HepG2 (cell line): Measurements from ENCODE around the gene MAP1LC3B. TPM values are rescaled to one million over a fixed set of nuclear protein-coding genes. Genes with fewer than 3 reads are reported as not detected.

Source experiments
- AKAP8 ChIP-seq: sonication (generic); formaldehyde crosslinking; IDR thresholded peaks from 2 replicates; pipeline ENCODE4 v1.5.1; 2020; ENCODE audit warnings: mild to moderate bottlenecking, missing genetic modification reagents
- CCAR2 ChIP-seq: fragments of 200-400 bp; formaldehyde crosslinking; optimal IDR thresholded peaks from 2 replicates; pipeline ENCODE3; 2018; ENCODE audit warnings: low read depth, mild to moderate bottlenecking, low read length, moderate library complexity
- DNMT1 ChIP-seq: sonication (generic); formaldehyde crosslinking; IDR thresholded peaks from 2 replicates; pipeline ENCODE4 v1.5.1; 2020; ENCODE audit warnings: mild to moderate bottlenecking, missing genetic modification reagents
- EEA1 ChIP-seq: sonication (generic); formaldehyde crosslinking; IDR thresholded peaks from 2 replicates; pipeline ENCODE4 v1.5.1; 2020; ENCODE audit warnings: mild to moderate bottlenecking, missing genetic modification reagents, borderline replicate concordance
- EHMT2 ChIP-seq: fragments of 200-600 bp; sonication (generic); IDR thresholded peaks from 2 replicates; pipeline ENCODE4 v1.7.0; 2017; ENCODE audit warnings: antibody characterized with exemption, low read depth, low read length, borderline replicate concordance
- FOSL1 ChIP-seq: sonication (generic); formaldehyde crosslinking; IDR thresholded peaks from 2 replicates; pipeline ENCODE4 v1.9.0; 2021; ENCODE audit warnings: missing genetic modification reagents, borderline replicate concordance
- FOXA3 ChIP-seq: IDR thresholded peaks from 2 replicates; pipeline ENCODE4 v1.6.1; 2016; ENCODE audit warnings: missing genetic modification reagents, missing compliant biosample characterization
- GZF1 ChIP-seq: sonication (generic); formaldehyde crosslinking; IDR thresholded peaks from 2 replicates; pipeline ENCODE4 v1.5.1; 2020; ENCODE audit warnings: mild to moderate bottlenecking, missing genetic modification reagents
- MATR3 ChIP-seq: sonication (generic); formaldehyde crosslinking; IDR thresholded peaks from 2 replicates; pipeline ENCODE4 v1.4.0; 2020; ENCODE audit warnings: missing genetic modification reagents
- MLLT10 ChIP-seq: sonication (generic); formaldehyde crosslinking; IDR thresholded peaks from 2 replicates; pipeline ENCODE4 v1.4.0; 2020; ENCODE audit warnings: missing genetic modification reagents
- NCOA5 ChIP-seq: sonication (generic); formaldehyde crosslinking; IDR thresholded peaks from 2 replicates; pipeline ENCODE4 v1.4.0; 2020; ENCODE audit warnings: missing genetic modification reagents
- NFKBIZ ChIP-seq: IDR thresholded peaks from 2 replicates; pipeline ENCODE4 v1.6.1; 2018; ENCODE audit warnings: missing genetic modification reagents, missing compliant biosample characterization
- PITX1 ChIP-seq: sonication (generic); formaldehyde crosslinking; IDR thresholded peaks from 2 replicates; pipeline ENCODE4 v1.5.1; 2020; ENCODE audit warnings: mild to moderate bottlenecking, missing genetic modification reagents
- SIN3A ChIP-seq: IDR thresholded peaks from 2 replicates; pipeline ENCODE4 v1.6.1; 2011; ENCODE audit warnings: low read depth, mild to moderate bottlenecking, control low read depth, low read length, borderline replicate concordance
- TGIF2 ChIP-seq: IDR thresholded peaks from 2 replicates; pipeline ENCODE4 v1.6.1; 2016; ENCODE audit warnings: control low read depth, missing compliant biosample characterization
- ZBTB42 ChIP-seq: sonication (generic); formaldehyde crosslinking; IDR thresholded peaks from 2 replicates; pipeline ENCODE4 v1.5.0; 2020; ENCODE audit warnings: mild to moderate bottlenecking, missing genetic modification reagents
- ZNF207 ChIP-seq: fragments of 450-650 bp; IDR thresholded peaks from 2 replicates; pipeline ENCODE4 v1.6.1; 2016; ENCODE audit warnings: antibody characterized with exemption, borderline replicate concordance
- ZNF543 ChIP-seq: sonication (generic); formaldehyde crosslinking; IDR thresholded peaks from 2 replicates; pipeline ENCODE4 v1.4.0; 2020; ENCODE audit warnings: mild to moderate bottlenecking, missing genetic modification reagents
- ZNF552 ChIP-seq: sonication (generic); formaldehyde crosslinking; IDR thresholded peaks from 2 replicates; pipeline ENCODE4 v1.9.0; 2022; ENCODE audit warnings: missing genetic modification reagents, mild to moderate bottlenecking, borderline replicate concordance
- ZNF577 ChIP-seq: sonication (generic); formaldehyde crosslinking; IDR thresholded peaks from 2 replicates; pipeline ENCODE4 v1.4.0; 2020; ENCODE audit warnings: mild to moderate bottlenecking, low read depth, missing genetic modification reagents, borderline replicate concordance
- polyA plus RNA-seq, 8 experiments: library from polyadenylated mRNA; depleted of rRNA in 3 of 8; stranded (reverse) in 7 of 8; unstranded in 1 of 8; fragments of >200 nt; fragmentation: Illumina TruSeq in 4 of 8; extraction: Trizol in 4 of 8; gene quantifications; 2 replicates each; pipeline versions ENCODE4 v1.2.1 to v1.2.3, GENCODE V29; 2011 to 2016; ENCODE audit warnings: low read depth in 4 of 8, missing spikeins in 1 of 8, mixed read lengths in 1 of 8; ENCODE audit not compliant: insufficient read depth in 1 of 8
- total RNA-seq, 5 experiments: library from RNA; depleted of rRNA; stranded (reverse); fragments of >200 nt; fragmentation: Illumina TruSeq; extraction: Trizol; gene quantifications; 2 replicates each; pipeline ENCODE4 v1.2.3, GENCODE V29; 2016; ENCODE audit warnings: low read depth in 1 of 5
- TF ChIP-seq, protein P1 (sequence below): sonication (generic); formaldehyde crosslinking; IDR thresholded peaks from 2 replicates; pipeline ENCODE4 v1.8.0; 2022; ENCODE audit warnings: mild to moderate bottlenecking, missing genetic modification reagents, moderate library complexity
- TF ChIP-seq, protein P2 (sequence below): sonication (generic); formaldehyde crosslinking; IDR thresholded peaks from 2 replicates; pipeline ENCODE4 v1.4.0; 2020; ENCODE audit warnings: mild to moderate bottlenecking, missing genetic modification reagents
- TF ChIP-seq, protein P3 (sequence below): sonication (generic); formaldehyde crosslinking; IDR thresholded peaks from 2 replicates; pipeline ENCODE4 v1.4.0; 2020; ENCODE audit warnings: low read depth, missing genetic modification reagents
- TF ChIP-seq, protein P4 (sequence below): sonication (generic); formaldehyde crosslinking; IDR thresholded peaks from 2 replicates; pipeline ENCODE4 v1.5.0; 2020; ENCODE audit warnings: mild to moderate bottlenecking, missing genetic modification reagents, borderline replicate concordance

The MAP1LC3B gene
- total and polyA plus RNA-seq, 2 of the 13 experiments (the other 11 are each of a cell fraction or from before 2014, with no cell fraction given), result 15.7 to 37.4 TPM

DNA sequence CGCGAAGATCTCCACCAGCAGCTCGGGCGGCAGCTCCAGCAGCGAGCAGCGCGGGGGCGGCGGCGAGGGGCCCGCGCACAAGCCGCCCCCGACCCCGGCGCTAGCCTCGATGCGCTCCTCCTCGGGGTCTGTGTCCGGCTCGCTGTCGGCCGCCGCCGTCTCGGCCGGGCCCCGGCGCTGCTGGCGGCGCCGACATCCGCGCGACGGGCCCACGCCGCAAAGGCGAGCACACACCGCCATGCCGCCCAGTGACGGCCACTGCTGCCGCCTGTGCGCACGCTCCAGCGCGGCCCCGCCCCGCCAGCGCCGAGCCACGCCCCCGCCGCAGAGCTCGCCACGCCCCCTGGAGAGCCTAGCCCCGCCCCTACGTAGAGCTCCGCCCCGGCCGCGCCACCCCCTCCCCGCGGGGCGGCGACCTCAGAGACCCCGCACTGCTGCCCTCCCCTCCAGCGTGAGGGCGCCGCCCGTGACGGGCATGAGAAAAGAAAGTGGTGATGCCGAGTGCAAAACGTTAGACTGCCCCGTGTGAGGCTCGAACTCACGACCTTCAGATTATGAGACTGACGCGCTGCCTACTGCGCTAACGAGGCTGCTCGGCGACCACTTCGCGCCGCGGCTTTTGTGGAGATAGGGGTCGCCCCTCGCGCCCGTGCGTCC lies 8.5 kb upstream of the MAP1LC3B start, which contains the start of gene FBXO31 (continued):
- TF ChIP-seq, protein P1, sequence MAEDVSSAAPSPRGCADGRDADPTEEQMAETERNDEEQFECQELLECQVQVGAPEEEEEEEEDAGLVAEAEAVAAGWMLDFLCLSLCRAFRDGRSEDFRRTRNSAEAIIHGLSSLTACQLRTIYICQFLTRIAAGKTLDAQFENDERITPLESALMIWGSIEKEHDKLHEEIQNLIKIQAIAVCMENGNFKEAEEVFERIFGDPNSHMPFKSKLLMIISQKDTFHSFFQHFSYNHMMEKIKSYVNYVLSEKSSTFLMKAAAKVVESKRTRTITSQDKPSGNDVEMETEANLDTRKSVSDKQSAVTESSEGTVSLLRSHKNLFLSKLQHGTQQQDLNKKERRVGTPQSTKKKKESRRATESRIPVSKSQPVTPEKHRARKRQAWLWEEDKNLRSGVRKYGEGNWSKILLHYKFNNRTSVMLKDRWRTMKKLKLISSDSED, result no peak; the same call in 1 of the 2 replicates
- TF ChIP-seq MATR3 (CRISPR knock-in tag), result no peak
- TF ChIP-seq AKAP8, result peak; percentile 96
- no peak for TF ChIP-seq FOSL1 (CRISPR knock-in tag)
- no peak; the same call in 1 of the 2 replicates for TF ChIP-seq SIN3A
- TF ChIP-seq, protein P2, sequence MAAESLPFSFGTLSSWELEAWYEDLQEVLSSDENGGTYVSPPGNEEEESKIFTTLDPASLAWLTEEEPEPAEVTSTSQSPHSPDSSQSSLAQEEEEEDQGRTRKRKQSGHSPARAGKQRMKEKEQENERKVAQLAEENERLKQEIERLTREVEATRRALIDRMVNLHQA (CRISPR knock-in tag), result no peak
- TF ChIP-seq, protein P3, sequence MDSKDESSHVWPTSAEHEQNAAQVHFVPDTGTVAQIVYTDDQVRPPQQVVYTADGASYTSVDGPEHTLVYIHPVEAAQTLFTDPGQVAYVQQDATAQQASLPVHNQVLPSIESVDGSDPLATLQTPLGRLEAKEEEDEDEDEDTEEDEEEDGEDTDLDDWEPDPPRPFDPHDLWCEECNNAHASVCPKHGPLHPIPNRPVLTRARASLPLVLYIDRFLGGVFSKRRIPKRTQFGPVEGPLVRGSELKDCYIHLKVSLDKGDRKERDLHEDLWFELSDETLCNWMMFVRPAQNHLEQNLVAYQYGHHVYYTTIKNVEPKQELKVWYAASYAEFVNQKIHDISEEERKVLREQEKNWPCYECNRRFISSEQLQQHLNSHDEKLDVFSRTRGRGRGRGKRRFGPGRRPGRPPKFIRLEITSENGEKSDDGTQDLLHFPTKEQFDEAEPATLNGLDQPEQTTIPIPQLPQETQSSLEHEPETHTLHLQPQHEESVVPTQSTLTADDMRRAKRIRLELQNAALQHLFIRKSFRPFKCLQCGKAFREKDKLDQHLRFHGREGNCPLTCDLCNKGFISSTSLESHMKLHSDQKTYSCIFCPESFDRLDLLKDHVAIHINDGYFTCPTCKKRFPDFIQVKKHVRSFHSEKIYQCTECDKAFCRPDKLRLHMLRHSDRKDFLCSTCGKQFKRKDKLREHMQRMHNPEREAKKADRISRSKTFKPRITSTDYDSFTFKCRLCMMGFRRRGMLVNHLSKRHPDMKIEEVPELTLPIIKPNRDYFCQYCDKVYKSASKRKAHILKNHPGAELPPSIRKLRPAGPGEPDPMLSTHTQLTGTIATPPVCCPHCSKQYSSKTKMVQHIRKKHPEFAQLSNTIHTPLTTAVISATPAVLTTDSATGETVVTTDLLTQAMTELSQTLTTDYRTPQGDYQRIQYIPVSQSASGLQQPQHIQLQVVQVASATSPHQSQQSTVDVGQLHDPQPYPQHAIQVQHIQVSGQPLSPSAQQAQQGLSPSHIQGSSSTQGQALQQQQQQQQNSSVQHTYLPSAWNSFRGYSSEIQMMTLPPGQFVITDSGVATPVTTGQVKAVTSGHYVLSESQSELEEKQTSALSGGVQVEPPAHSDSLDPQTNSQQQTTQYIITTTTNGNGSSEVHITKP (CRISPR knock-in tag), result peak; percentile 79
- peak; percentile 88 for TF ChIP-seq PITX1 (CRISPR knock-in tag)
- TF ChIP-seq NFKBIZ (CRISPR knock-in tag), result 0 out of 2 replicates have a peak, but pooled peaks have one; percentile 25
- TF ChIP-seq EHMT2, result no peak
- TF ChIP-seq, protein P4, sequence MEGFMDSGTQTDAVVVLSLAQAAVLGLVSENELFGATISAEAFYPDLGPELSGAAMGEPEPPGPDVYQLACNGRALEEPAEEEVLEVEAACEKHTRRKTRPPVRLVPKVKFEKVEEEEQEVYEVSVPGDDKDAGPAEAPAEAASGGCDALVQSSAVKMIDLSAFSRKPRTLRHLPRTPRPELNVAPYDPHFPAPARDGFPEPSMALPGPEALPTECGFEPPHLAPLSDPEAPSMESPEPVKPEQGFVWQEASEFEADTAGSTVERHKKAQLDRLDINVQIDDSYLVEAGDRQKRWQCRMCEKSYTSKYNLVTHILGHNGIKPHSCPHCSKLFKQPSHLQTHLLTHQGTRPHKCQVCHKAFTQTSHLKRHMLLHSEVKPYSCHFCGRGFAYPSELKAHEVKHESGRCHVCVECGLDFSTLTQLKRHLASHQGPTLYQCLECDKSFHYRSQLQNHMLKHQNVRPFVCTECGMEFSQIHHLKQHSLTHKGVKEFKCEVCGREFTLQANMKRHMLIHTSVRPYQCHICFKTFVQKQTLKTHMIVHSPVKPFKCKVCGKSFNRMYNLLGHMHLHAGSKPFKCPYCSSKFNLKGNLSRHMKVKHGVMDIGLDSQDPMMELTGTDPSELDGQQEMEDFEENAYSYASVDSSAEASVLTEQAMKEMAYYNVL (CRISPR knock-in tag), result no peak; the same call in 1 of the 2 replicates
- TF ChIP-seq TGIF2 (CRISPR knock-in tag), result peak; percentile 84; the same call in 1 of the 2 replicates
- TF ChIP-seq ZNF543 (CRISPR knock-in tag), result peak; percentile 97
- TF ChIP-seq ZNF207, result no peak
- no peak; the same call in 1 of the 2 replicates for TF ChIP-seq GZF1 (CRISPR knock-in tag)
- peak; percentile 70; the same call in 1 of the 2 replicates for TF ChIP-seq DNMT1 (CRISPR knock-in tag)
- peak; percentile 63; the same call in 1 of the 2 replicates for TF ChIP-seq ZNF552 (CRISPR knock-in tag)
- peak; percentile 65; the same call in 1 of the 2 replicates for TF ChIP-seq EEA1 (CRISPR knock-in tag)
- TF ChIP-seq CCAR2, result no peak
- TF ChIP-seq ZBTB42 (CRISPR knock-in tag), result no peak
- no peak for TF ChIP-seq NCOA5 (CRISPR knock-in tag)
- peak; percentile 85 for TF ChIP-seq FOXA3 (CRISPR knock-in tag)
- no peak for TF ChIP-seq ZNF577 (CRISPR knock-in tag)
- no peak for TF ChIP-seq MLLT10 (CRISPR knock-in tag)
